ENCODE results near the gene ORM2. TPM values are rescaled to one million over a fixed set of nuclear protein-coding genes. Genes with fewer than 3 reads are reported as not detected.
"Not testable (repeated sequence)": the region's sequence is repeated elsewhere in the genome, so short reads cannot be mapped to it uniquely, and the experiment has no call there.

The ORM2 gene
- polyA plus RNA-seq, 1 of the 3 experiments (the other 2 are of a cell fraction), result not detected

GRCh38 chr9:114327749-114328148 lies 1.9 kb upstream of the ORM2 start:
- WGBS (ENCODE audit: low lambda C conversion rate), result 84% methylated on average over 6 of the region's 8 CpGs
- Histone ChIP-seq H3K36me3 (replicated peaks in 1 of 2; ENCODE audit: control insufficient read depth in 1 of 2, insufficient read depth in 2 of 2, low read length in 1 of 2) (no peaks in the 10 kb centered on the region), H2AFZ (ENCODE audit: low read depth) (no peak overlapping the region), H3K9ac (no peak overlapping the region), H3K4me2 (no peak overlapping the region), H3K4me1 (ENCODE audit: control insufficient read depth in 1 of 2, insufficient read depth in 2 of 2, low read depth in 1 of 2, low read length in 1 of 2) (no peaks in the 10 kb centered on the region), H3F3A (replicated peaks; ENCODE audit: insufficient read depth) (no peaks in the 10 kb centered on the region), H3K27me3 (ENCODE audit: insufficient read depth) (no peaks in the 10 kb centered on the region), H4K20me1 (ENCODE audit: insufficient read depth) (no peaks in the 10 kb centered on the region), H3K27ac (ENCODE audit: low read depth in 2 of 2, low read length in 1 of 2) (no peak overlapping the region), H3K9me3 (no peaks in the 10 kb centered on the region), H3K4me3 (ENCODE audit: low read depth in 2 of 2, low read length in 1 of 2) (no peak overlapping the region), H3K9me2 (no peaks in the 10 kb centered on the region), H3K79me2 (ENCODE audit: insufficient read depth) (no peaks in the 10 kb centered on the region)
- ChIA-PET CTCF (no interaction called here), POLR2A (no interaction called here)
- no peak for DNase-seq
- TF ChIP-seq FOSL2 (IDR thresholded peaks at IDR 0.05; ENCODE audit: borderline replicate concordance, low read depth) (no peak), GATA2 (CRISPR knock-in tag; IDR thresholded peaks at IDR 0.05) (no peak), JUND (IDR thresholded peaks at IDR 0.05) (no peak), EZH2phosphoT487 (IDR thresholded peaks at IDR 0.05; ENCODE audit: borderline replicate concordance, low read depth) (no peak), EP300 (IDR thresholded peaks at IDR 0.05; ENCODE audit: borderline replicate concordance in 1 of 2, low read depth in 1 of 2, low read length in 1 of 2) (no peak), RFX5 (IDR thresholded peaks at IDR 0.05; ENCODE audit: low read length) (no peak), IRF3 (IDR thresholded peaks at IDR 0.05; ENCODE audit: low read depth, low read length) (no peak), TCF12 (IDR thresholded peaks at IDR 0.05) (no peak), USF2 (IDR thresholded peaks at IDR 0.05; ENCODE audit: borderline replicate concordance, low read depth, low read length) (no peak), FOXJ3 (CRISPR knock-in tag; IDR thresholded peaks at IDR 0.05) (no peak), POLR2AphosphoS5 (IDR thresholded peaks at IDR 0.05; ENCODE audit: low read depth, low read length) (no peak), NFIC (IDR thresholded peaks at IDR 0.05; ENCODE audit: borderline replicate concordance) (no peak), FOXM1 (IDR thresholded peaks at IDR 0.05; ENCODE audit: low read depth) (no peak), YY1 (IDR thresholded peaks at IDR 0.05; ENCODE audit: low read depth) (no peak), USF1 (IDR thresholded peaks at IDR 0.05; ENCODE audit: borderline replicate concordance, low read depth) (no peak)

GRCh38 chr9:114328357-114328820 lies 1.3 kb upstream of the ORM2 start:
- H3K4me1 ChIP-seq (ENCODE audit: control insufficient read depth in 1 of 2, insufficient read depth in 2 of 2, low read depth in 1 of 2, low read length in 1 of 2); H3K4me3 ChIP-seq (ENCODE audit: low read depth in 2 of 2, low read length in 1 of 2); H3K27ac ChIP-seq (ENCODE audit: low read depth in 2 of 2, low read length in 1 of 2); H3F3A ChIP-seq (replicated peaks; ENCODE audit: insufficient read depth); DNase-seq; H3K9me3 ChIP-seq; POLR2A ChIA-PET; H3K79me2 ChIP-seq (ENCODE audit: insufficient read depth); H3K9ac ChIP-seq; H2AFZ ChIP-seq (ENCODE audit: low read depth); H3K9me2 ChIP-seq; H3K4me2 ChIP-seq; H4K20me1 ChIP-seq (ENCODE audit: insufficient read depth); H3K27me3 ChIP-seq (ENCODE audit: insufficient read depth); H3K36me3 ChIP-seq (replicated peaks in 1 of 2; ENCODE audit: control insufficient read depth in 1 of 2, insufficient read depth in 2 of 2, low read length in 1 of 2): not testable (repeated sequence)
- 76% methylated on average over 10 of the region's 10 CpGs for WGBS (ENCODE audit: low lambda C conversion rate)
- CTCF ChIA-PET, result interaction anchor here (1.1 kb wide), 1 partner anchor 246 kb away, joined by 4 read pairs; no protein-coding TSS in a partner anchor

- not testable (repeated sequence) for DNase-seq
These were observed 588 bp upstream of the ORM2 start for GRCh38 chr9:114328937-114329624.

More at GRCh38 chr9:114328937-114329624, 588 bp upstream of the ORM2 start:
- H4K20me1 ChIP-seq (ENCODE audit: insufficient read depth); H3F3A ChIP-seq (replicated peaks; ENCODE audit: insufficient read depth); POLR2A ChIA-PET; H2AFZ ChIP-seq (ENCODE audit: low read depth); H3K9me2 ChIP-seq; H3K4me2 ChIP-seq; H3K4me1 ChIP-seq (ENCODE audit: control insufficient read depth in 1 of 2, insufficient read depth in 2 of 2, low read depth in 1 of 2, low read length in 1 of 2); H3K36me3 ChIP-seq (replicated peaks in 1 of 2; ENCODE audit: control insufficient read depth in 1 of 2, insufficient read depth in 2 of 2, low read length in 1 of 2); H3K27me3 ChIP-seq (ENCODE audit: insufficient read depth); H3K9ac ChIP-seq; H3K9me3 ChIP-seq; H3K4me3 ChIP-seq (ENCODE audit: low read depth in 2 of 2, low read length in 1 of 2); H3K79me2 ChIP-seq (ENCODE audit: insufficient read depth); H3K27ac ChIP-seq (ENCODE audit: low read depth in 2 of 2, low read length in 1 of 2): not testable (repeated sequence)
- CTCF ChIA-PET, result interaction anchor here (1.1 kb wide), 1 partner anchor 247 kb away, joined by 4 read pairs; no protein-coding TSS in a partner anchor
- 87% methylated on average over 10 of the region's 12 CpGs for WGBS (ENCODE audit: low lambda C conversion rate)

Data from SK-N-SH (cell line).